Activated T-cell treated with anti-CD3 and anti-CD28 coated beads for 1 hour (primary cell): ENCODE measurements around the gene ANKMY1.

Experiments
- DNase-seq: peaks from one replicate; pipeline ENCODE4 v3.0.0-alpha.2; 2020; ENCODE audit warnings: low read depth

ANKMY1 gene

DNA sequence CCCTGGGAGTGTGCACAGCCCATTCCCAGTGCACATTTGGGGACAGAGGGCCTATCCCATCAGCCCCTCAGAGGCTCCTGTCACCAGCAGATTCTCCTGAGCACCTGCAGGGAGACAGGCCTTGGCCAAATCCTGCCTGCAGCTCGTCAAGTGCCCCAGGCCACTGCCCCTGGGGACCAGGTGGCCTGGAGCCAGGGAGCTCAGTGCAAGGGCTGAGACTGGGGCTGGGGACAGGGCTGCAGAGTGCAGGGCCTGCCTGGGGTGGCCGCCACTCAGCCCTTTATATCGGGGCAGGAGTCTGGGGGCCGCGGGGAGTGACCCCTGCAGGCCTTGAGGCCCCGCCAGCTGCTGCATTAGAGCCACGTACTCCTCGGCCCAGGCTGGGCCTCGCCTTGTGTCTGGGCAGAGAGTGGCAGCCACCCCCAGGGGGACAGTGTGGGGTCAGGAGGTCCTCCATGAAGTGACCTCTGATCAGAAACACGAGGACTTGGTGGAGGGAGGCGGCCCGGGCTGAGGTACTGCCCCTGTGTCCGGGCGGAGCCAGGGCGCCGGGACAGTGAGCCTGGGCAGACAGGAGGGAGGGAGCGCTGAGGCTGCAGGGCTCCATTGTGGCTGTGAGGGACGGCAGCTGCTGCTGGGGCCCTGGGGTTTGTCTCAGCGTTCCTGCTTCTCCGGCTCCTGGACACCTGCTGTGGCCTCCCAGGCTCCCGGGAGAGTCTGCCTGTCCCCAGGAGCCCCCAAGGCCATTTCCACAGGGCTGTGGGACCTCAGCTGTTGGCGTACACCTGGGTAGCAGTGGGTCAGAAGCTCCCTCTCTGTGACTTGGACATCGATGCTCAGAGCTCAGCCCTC lies 98.2 kb downstream of the ANKMY1 start:
- no peak for DNase-seq

DNA sequence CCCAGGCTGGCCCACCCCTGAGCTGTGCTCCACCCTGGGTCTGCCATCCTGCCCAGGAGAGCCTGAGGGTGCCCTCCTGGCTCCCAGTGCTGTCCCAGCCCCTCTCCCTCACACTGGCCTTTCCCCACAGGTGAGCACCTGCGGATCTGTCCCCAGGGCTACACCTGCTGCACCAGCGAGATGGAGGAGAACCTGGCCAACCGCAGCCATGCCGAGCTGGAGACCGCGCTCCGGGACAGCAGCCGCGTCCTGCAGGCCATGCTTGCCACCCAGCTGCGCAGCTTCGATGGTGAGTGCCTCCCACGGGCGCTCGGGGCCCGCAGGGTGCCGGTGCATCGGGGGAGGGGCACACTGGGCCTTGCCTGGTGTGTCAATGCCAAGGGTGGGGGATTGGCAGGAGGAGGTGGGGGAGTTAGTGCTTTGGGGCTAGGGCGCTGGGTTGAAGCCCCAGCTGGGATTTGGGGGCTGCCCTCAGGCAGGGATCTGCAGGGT lies 98.8 kb downstream of the ANKMY1 start:
- DNase-seq: no peak

DNA sequence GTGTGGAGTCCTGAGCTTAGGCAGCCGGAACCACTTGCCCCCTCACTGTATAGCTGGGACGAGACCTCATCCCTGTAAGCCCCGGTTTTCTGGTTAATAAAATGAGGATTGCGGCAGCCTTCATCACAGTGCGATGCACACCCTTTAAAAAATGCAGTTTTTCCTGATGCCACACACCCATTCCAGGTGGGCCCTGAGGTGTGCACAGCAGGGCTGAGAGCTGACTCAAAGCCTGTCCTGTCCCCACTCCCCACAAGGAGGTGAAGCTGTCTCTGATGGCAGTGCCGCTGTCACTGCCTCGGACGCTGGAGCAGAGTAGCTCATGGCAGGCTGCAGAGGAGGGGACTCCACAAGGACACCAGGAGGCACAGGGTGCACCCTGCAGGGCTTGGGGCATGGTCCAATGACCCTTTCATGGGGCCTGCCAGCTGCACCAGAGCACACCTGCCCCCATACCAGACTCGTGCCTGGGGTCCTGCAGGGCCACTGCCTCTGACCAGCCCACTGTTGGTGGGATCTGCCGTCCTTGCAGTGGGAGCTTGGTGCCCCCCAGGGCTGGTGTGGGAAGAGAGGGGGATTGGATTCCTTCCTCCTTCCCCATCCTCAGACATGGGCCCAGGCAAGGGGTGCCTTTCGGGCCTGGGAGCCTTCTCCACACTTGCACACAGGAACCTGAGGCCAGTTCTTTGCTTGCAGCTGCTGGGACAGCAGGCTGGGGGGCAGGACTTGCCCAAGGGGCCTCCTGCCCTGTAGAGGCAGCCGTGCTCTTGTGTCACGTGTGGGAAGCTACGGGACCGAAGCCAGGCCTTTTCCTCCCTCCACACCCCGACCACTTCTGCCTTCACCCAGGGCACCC lies 99.5 kb downstream of the ANKMY1 start:
- DNase-seq: no peak

DNA sequence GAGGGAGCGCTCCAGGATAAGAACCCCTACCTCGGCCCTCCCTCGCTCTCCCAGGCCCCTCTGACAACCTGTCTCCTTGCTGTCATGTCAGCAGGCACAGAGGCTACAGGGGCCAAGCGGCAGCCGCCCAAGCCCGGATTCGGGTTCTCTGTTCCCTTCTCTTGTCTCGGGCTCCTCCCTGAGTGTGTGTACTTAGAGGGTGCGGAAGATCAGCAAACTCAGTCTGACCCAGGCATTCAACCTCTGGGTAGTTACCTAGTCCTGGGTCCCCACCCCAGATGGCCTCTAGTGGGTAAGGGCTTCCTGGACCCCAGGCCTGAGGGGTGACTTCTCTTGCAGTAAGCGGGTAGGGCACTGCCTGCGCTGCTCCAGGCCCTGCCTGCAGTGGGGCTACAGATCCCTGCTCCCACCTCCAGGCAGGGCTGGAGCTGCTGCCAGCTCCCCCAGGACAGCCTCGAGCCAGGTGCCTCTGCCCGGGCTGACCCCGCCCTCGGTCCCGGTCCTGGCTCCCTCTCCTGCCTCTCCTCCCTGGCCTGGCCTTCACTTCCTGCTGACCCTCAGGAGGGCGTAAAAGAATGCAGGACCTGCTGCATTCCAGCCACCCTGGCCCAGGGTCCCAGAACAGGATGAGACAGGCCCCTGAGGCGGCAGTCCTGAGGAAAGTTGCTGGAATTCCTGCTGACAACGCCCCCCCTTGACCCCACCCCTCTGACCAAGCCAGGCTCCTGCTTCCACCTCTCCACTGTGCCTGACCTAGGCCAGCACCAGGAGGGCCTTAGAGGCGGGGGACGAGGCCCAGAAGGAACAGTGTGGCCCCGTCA lies 100.4 kb downstream of the ANKMY1 start:
- DNase-seq: no peak

DNA sequence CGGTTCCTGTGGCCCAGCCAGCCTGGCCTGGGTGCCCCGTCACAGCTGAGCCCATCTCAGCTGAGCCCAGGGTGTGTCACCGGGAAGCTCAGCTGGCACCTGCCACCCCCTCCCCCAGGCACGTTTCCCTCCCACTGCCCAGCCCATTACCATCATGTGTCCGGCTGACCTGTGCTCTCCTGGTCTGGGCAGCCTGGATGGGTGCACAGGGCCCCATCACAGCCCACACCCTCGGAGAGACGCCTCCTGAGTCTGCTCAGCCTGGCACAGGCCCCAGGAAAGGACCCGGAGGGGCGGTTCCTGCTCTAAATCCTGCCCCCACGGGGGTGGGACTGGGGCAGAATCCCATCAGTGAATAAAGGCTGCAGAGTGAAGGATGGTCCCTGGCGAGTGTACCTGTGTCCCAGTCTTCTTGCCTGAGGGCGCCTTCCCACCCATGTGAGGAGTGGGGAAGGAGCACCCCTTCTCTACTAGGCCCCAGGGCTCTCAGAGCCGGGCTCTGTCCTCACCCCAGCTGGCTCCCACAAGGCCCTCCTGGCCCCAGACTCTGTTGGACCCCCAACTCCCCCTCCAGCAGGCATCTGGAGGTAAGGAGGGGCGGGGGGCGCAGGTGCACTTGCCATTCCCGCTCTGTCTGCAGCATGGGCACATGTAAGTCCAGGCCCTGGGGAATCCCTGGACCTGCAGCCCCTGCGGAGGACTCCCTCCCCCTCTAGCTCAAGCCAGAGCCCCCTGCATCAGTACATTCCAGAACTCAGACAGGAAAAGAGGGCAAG lies 101.2 kb downstream of the ANKMY1 start:
- no peak for DNase-seq

DNA sequence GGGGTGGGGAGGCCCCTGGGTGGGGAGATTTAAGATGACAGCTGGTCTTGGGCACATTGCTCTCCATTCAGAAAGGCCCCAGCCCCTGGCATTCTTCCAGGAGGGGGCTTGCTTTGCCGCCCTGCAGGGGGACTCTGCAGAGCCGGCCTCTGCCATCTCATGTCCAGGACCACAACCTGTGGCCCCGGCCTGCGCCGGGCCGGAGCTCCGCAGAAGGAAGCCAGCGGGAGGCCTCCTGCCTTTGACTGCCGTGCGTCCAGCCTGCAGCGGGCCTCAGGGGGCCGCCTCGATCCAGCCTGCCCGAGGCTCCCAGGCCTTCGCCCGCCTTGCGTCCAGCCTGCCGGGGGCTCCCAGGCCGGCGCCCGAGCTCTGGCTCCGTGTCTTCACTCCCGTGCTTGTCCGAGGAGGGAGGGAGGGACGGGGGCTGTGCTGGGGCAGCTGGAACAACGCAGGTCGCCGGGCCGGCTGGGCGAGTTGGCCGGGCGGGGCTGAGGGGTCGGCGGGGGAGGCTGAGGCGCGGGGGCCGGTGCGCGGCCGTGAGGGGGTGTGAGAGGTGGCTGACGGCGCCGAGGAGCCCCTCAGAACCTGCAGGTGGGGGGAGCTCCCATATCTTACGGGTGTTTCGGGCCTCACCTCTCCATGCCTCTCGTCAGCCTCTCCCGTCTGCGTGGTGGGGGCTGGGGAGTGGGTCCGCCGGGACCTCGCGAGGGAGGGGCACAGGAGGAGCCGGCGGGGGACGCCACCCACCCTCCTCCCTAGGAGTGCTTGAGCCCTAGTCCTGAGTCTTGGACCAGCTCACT lies 101.9 kb downstream of the ANKMY1 start:
- no peak for DNase-seq

GRCh38 chr2:240455272-240455646 lies 102.5 kb downstream of the ANKMY1 start:
- no peak for DNase-seq

DNA sequence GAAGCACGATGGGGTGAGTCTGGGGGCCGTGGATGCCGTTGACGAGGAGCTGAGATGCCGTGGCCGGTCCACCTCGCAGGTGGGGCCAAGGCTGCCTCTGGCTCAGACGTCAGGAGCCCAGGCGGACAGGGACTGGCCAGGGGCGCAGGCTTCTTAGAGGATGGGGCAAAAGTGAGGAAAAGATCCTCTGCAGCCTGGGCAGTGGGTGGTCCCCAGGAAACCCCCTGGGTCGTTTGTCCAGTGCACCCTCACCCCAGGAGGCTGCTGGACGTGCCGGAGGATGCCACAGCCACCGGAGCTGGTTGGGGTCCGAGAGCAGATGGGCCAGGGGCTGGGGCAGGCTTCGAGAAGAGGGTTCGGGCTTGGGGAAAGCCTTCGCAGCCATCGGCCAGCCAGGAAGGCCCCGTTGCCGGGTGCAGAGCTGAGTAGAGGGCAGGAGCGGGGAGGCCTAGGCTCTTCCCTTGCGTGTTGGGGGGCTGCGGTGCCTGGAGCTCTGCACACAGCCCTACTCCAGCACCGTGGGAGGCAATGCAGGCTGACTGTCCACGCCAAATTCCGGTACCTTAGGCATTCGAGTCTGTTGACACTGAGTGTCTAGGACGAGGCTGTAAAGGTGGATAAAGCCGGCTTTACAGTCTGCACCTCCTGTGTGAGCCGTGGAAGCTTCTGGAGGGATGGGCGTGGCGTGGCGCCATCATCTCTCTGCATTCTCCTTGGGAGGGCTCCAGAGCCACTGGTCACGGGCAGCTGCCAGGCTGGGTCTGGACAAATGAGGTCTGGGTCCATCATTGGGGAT lies 103.5 kb downstream of the ANKMY1 start:
- no peak for DNase-seq

GRCh38 chr2:240453461-240454105 lies 104.2 kb downstream of the ANKMY1 start:
- no peak for DNase-seq

GRCh38 chr2:240452462-240453256 lies 105.1 kb downstream of the ANKMY1 start:
- no peak for DNase-seq

DNA sequence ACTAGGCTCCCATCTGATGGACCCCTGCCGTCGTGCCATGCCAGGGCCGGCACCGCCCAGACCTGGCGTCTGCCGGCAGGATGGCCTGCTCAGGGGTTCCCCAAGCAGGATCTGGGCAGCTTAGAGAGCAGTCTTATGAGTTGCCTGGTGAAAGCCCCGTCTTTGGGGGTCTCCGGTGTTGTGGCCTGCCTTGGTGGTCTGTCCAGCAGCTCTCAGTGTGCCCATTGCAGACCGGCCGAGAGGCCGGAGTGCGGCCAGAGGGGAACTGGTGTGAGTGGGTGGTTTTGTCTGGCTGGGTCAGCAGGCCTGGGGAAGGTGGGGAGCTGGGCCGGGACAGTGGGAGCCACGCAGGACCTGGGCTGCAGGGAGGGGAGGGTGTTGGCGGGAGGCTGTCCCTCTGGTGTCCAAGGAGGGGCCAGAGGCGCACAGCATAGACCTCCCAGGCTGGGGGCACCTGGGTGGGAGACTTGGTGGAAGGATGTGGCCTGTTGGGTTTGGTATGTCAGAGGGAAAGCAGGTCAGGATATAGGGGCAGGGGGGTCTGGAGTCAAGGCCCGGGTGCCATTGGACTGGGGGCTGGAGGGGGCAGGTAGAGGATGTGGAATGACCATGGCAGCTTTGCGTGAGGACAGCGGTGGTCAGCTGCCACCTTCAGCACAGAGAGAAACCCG lies 105.9 kb downstream of the ANKMY1 start:
- no peak for DNase-seq

- DNase-seq: no peak
Observed at GRCh38 chr2:240451108-240451611, 106.6 kb downstream of the ANKMY1 start.

- DNase-seq: no peak
Observed at GRCh38 chr2:240450532-240451107, 107.2 kb downstream of the ANKMY1 start.

GRCh38 chr2:240449764-240450531 lies 107.8 kb downstream of the ANKMY1 start:
- no peak for DNase-seq

DNA sequence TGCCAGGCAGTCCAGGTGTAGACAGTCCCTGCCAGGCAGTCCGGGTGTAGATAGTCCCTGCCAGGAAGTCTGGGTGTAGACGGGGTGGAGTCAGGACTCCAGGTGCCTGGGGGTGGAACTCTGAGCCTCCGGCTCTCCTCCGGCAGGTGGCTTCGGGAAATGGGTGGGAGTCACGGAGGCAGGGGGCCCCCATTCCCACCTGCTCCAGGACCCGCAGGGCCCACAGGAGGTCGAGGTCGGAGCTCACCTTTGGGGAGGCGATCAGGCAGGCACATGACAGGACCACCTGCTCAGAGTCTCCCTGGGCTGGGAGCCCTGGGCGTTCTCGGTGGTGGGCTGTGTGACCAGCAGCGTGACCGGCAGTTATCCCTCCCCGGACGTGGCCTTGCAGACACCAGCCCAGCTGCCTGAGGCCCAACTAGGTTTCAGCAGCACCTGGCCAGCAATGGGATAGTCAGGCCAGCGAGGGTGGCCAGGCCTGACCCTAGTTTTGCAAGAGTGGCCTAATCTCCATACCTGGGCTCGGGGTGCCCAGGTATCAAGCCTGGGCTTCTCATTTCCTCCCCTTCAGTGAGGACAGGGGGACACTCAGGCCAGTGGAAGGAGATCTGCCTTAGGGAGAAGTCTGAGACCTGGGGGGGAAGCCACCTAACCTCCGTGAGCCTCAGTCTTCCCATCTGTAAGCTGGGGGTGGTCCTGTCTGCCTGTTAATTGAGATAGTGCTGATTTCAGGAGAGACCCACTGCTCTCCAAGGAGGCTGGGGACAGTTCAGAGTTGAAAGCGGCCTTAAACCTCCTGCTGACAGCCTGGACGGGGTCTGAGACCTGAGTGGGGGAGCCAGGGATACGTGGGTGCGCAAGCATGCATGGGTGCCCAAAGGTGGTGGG lies 109.2 kb downstream of the ANKMY1 start:
- no peak for DNase-seq
